ENCODE data around the gene UCN. TPM values are rescaled to one million over a fixed set of nuclear protein-coding genes. Genes with fewer than 3 reads are reported as not detected.

UCN gene
- total and polyA plus RNA-seq, 4 donors = 0.79 to 4.6 (median 3.3) TPM

DNA sequence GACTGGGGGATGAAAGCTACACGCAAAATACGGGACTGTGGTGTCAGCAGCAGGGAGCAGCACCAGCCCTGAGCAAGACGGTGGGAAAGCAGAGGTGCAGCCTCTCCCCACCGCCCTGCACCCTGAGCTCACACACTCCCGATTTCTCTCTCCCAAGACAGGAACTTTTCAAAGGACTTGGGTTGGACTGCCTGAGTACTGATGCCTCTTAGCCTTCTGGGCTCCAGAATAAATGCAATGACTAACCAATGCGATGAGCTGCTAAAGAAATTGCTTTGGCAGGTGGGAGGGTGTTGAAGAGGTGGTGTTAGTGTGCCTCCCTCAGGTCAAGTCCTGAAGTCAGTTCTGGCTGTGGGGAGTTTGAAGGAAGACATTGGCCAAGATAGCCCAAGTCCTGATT lies 16.4 kb downstream of the UCN start:
- no peaks in the 10 kb centered on the region for H3K4me1 ChIP-seq (ENCODE audit: control insufficient read depth, insufficient read depth, low read length)
- H3K4me3 ChIP-seq (ENCODE audit: low read depth, low read length) = no peak overlapping the region
- H3K36me3 ChIP-seq (ENCODE audit: control insufficient read depth, insufficient read depth, low read length) = no peaks in the 10 kb centered on the region
- H3K27me3 ChIP-seq (ENCODE audit: control insufficient read depth, insufficient read depth, low read length) = peaks cover 12% of the 10 kb centered on the region
- H3K27ac ChIP-seq (ENCODE audit: low read depth, low read length) = no peak overlapping the region
- no peaks in the 10 kb centered on the region for H3K9me3 ChIP-seq (ENCODE audit: control insufficient read depth, insufficient read depth, low read length)
- WGBS (ENCODE audit: insufficient coverage) = 18% methylated on average over 5 of the region's 6 CpGs
- DNase-seq (ENCODE audit: low read depth in 4 of 6, low spot score in 6 of 6) = no peak

DNA sequence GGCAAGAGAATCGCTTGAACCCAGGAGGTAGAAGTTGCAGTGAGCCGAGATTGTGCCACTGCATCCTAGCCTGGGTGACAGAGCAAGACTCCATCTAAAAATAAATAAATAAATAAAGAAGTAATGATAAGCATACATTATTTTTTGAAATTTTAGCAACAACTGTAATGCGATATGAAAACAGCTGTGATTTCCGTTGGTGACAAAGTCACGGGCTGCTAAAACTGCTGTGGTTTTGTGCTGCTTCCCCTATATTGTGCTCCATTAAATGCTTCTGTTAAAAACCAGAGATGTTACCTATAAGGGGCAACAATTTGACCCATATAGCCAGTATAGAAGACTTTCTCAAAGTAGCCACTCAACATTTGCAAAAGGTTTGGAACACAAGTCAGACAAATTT lies 17.7 kb downstream of the UCN start:
- Histone ChIP-seq H3K27me3 (ENCODE audit: control insufficient read depth, insufficient read depth, low read length) (peaks cover 11% of the 10 kb centered on the region), H3K4me1 (ENCODE audit: control insufficient read depth, insufficient read depth, low read length) (no peaks in the 10 kb centered on the region), H3K4me3 (ENCODE audit: low read depth, low read length) (no peak overlapping the region), H3K36me3 (ENCODE audit: control insufficient read depth, insufficient read depth, low read length) (no peaks in the 10 kb centered on the region), H3K27ac (ENCODE audit: low read depth, low read length) (no peak overlapping the region), H3K9me3 (ENCODE audit: control insufficient read depth, insufficient read depth, low read length) (no peaks in the 10 kb centered on the region)
- 90% methylated on average over 2 of the region's 5 CpGs for WGBS (ENCODE audit: insufficient coverage)
- no peak for DNase-seq (ENCODE audit: low read depth in 4 of 6, low spot score in 6 of 6)

DNA sequence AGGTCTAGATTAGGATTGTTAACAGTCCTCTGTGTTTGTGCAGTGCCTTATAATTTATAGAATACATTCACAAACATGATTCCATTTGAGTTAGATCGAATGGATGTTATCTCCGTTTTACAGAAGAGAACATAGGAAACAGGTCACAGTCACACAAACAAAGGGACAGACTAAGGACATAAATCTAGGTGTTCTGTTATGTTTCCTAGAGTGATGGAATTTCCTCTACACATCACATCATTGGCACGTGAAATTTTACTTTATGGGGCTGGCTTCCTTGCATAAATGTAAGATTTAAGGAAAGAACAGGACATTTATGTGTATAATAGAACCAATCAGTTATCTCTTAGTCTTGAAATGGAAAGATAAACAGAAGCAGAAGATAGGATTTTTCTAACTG lies 19.6 kb downstream of the UCN start:
- no peak for DNase-seq (ENCODE audit: low read depth in 4 of 6, low spot score in 6 of 6)
- WGBS (ENCODE audit: insufficient coverage) = no CpG with 5 or more reads among the region's 3 CpGs
- no peak overlapping the region for H3K4me3 ChIP-seq (ENCODE audit: low read depth, low read length)
- H3K36me3 ChIP-seq (ENCODE audit: control insufficient read depth, insufficient read depth, low read length) = no peaks in the 10 kb centered on the region
- no peaks in the 10 kb centered on the region for H3K9me3 ChIP-seq (ENCODE audit: control insufficient read depth, insufficient read depth, low read length)
- no peak overlapping the region for H3K27ac ChIP-seq (ENCODE audit: low read depth, low read length)
- H3K4me1 ChIP-seq (ENCODE audit: control insufficient read depth, insufficient read depth, low read length) = no peaks in the 10 kb centered on the region
- peaks cover 15% of the 10 kb centered on the region for H3K27me3 ChIP-seq (ENCODE audit: control insufficient read depth, insufficient read depth, low read length)

DNA sequence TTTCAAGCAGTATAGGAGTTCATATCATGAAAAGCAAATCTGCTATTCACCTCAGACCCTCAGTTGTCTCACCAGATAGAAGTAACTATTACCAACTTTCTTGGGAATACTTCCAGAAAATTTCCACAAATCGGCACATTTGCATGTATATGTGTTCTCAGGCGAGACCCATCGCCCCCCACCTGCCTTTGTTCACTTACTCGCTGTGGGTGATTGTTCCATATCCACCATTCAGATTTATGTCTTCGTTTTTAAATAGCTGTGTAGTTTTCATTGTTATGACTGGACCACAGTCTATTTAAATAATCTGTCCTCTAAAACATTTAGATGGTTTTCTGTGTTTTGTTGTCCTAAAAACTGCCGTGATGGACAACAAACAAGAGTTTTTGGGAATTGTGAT lies 22.8 kb downstream of the UCN start:
- peaks cover 15% of the 10 kb centered on the region for H3K27me3 ChIP-seq (ENCODE audit: control insufficient read depth, insufficient read depth, low read length)
- H3K9me3 ChIP-seq (ENCODE audit: control insufficient read depth, insufficient read depth, low read length) = no peaks in the 10 kb centered on the region
- no peak overlapping the region for H3K27ac ChIP-seq (ENCODE audit: low read depth, low read length)
- peaks cover 8% of the 10 kb centered on the region for H3K4me1 ChIP-seq (ENCODE audit: control insufficient read depth, insufficient read depth, low read length)
- H3K36me3 ChIP-seq (ENCODE audit: control insufficient read depth, insufficient read depth, low read length) = no peaks in the 10 kb centered on the region
- no peak for DNase-seq (ENCODE audit: low read depth in 4 of 6, low spot score in 6 of 6)
- WGBS (ENCODE audit: insufficient coverage) = 75% methylated on average over 1 of the region's 6 CpGs
- no peak overlapping the region for H3K4me3 ChIP-seq (ENCODE audit: low read depth, low read length)

DNA sequence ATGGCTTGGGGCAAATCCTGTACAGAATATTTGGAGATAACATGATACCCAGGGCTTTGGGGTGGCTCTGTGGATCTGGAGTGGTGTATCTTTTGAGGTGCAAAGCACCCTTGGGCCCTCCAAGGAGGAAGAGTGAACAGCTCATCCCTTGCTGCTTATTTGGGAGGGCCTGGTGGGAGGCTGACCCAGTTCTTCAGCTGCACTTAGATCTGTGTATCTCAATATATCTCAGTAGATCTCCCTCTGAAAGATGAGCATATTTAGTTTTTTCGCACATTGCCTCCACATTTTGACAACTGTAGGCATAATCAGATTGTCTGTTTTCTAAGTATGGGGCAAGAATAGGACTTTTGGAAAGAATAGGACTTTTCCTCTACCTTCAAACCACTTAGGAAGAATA lies 23.2 kb downstream of the UCN start:
- WGBS (ENCODE audit: insufficient coverage) = no CpG with 5 or more reads among the region's 1 CpG
- no peak overlapping the region for H3K4me3 ChIP-seq (ENCODE audit: low read depth, low read length)
- peaks cover 8% of the 10 kb centered on the region for H3K4me1 ChIP-seq (ENCODE audit: control insufficient read depth, insufficient read depth, low read length)
- no peak for DNase-seq (ENCODE audit: low read depth in 4 of 6, low spot score in 6 of 6)
- H3K27ac ChIP-seq (ENCODE audit: low read depth, low read length) = no peak overlapping the region
- H3K27me3 ChIP-seq (ENCODE audit: control insufficient read depth, insufficient read depth, low read length) = peaks cover 15% of the 10 kb centered on the region
- H3K36me3 ChIP-seq (ENCODE audit: control insufficient read depth, insufficient read depth, low read length) = no peaks in the 10 kb centered on the region
- no peaks in the 10 kb centered on the region for H3K9me3 ChIP-seq (ENCODE audit: control insufficient read depth, insufficient read depth, low read length)

DNA sequence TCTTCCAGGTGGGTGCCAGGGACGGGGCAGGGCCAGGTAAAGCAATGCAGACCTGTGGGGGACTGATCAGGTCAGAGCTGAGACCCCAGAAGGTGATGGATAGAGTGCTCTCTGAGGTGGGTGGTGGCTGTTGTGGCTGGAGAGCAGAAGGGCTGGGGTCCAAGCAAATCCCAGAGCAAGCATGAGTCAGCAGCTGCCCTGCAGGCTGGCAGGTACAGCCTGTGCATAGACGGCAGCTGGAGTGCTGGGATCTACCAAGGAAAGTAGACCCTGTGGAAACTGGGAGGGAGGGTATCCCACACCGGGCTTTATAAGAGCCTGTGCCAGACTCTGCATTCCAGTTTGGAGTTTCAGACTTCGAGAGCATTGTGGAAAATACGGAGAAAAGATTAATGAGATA lies 25.4 kb downstream of the UCN start:
- DNase-seq (ENCODE audit: low read depth in 4 of 6, low spot score in 6 of 6) = no peak
- Histone ChIP-seq H3K4me3 (ENCODE audit: low read depth, low read length) (no peak overlapping the region), H3K36me3 (ENCODE audit: control insufficient read depth, insufficient read depth, low read length) (no peaks in the 10 kb centered on the region), H3K27me3 (ENCODE audit: control insufficient read depth, insufficient read depth, low read length) (peaks cover 16% of the 10 kb centered on the region), H3K4me1 (ENCODE audit: control insufficient read depth, insufficient read depth, low read length) (peaks cover 8% of the 10 kb centered on the region), H3K9me3 (ENCODE audit: control insufficient read depth, insufficient read depth, low read length) (no peaks in the 10 kb centered on the region), H3K27ac (ENCODE audit: low read depth, low read length) (no peak overlapping the region)
- WGBS (ENCODE audit: insufficient coverage) = 23% methylated on average over 2 of the region's 5 CpGs

DNA sequence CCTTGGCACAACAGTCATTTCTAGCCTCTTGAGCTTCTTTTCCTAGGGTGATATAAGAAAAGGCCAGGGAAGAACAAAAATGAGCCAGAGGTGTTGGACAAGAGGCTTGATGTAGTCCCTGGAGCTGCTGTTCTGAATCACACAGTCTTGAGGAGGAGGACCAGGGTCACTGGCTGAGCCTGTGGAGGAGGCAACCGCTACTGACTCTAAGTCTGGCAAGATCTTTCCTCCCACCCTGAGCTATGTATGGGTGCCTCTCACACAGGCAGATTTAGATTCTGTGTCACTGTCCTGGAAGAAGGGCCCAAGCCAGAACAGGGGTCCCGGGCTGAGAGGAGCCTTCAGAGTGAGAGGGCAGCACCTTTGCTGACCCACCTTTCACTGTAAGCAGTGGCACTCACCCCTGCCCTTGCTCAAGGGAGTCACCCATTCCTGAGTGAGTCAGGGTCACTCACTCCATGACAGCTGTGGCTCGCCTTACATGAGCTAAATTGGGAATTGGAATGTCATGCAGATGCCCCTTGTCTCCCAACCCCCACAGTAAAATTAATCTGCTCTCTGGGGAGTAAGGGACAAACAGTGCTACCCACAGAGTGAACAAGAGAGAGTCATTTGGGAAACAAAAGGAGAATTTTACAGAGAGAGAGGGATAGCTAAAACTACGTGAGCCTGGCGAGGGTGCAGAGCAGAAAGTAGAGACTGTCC lies 26.2 kb downstream of the UCN start, which contains the start of gene TRIM54:
Gene TRIM54 (plus strand): TSS at position 575 of the 705 bp plus-strand sequence. CDS start 303 bp downstream, outside the sequence.
- Histone ChIP-seq H3K4me1 (ENCODE audit: control insufficient read depth, insufficient read depth, low read length) (peaks cover 8% of the 10 kb centered on the region), H3K27ac (ENCODE audit: low read depth, low read length) (no peak within 1 kb of the TSS), H3K27me3 (ENCODE audit: control insufficient read depth, insufficient read depth, low read length) (peaks cover 16% of the 10 kb centered on the region), H3K4me3 (ENCODE audit: low read depth, low read length) (no peak within 1 kb of the TSS), H3K9me3 (ENCODE audit: control insufficient read depth, insufficient read depth, low read length) (no peaks in the 10 kb centered on the region), H3K36me3 (ENCODE audit: control insufficient read depth, insufficient read depth, low read length) (no peaks in the 10 kb centered on the region)
- 55% methylated on average over 4 of the region's 5 CpGs for WGBS (ENCODE audit: insufficient coverage)
- no peak for DNase-seq (ENCODE audit: low read depth in 4 of 6, low spot score in 6 of 6)

DNA sequence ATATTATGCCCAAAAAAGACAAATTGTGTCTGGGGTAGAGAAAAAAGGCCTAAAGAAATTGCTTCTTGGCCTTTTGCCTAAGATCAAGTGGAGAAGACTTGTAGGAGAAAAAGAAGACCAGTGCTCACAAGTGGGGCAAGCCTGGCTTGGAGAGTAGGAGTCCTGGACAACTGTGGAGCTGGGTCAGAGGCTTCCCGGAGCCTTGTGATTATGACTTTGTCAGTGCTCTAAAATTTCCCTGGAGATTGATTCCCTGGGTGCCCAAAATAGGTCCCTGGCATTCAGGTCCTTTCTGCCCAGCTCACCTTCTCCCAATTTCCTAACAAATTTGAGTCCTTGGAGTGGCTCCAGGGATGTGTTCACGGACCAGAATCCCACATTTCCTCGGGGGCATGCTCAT lies 26.8 kb downstream of the UCN start:
- 74% methylated on average over 3 of the region's 3 CpGs for WGBS (ENCODE audit: insufficient coverage)
- H3K27me3 ChIP-seq (ENCODE audit: control insufficient read depth, insufficient read depth, low read length) = peaks cover 16% of the 10 kb centered on the region

DNA sequence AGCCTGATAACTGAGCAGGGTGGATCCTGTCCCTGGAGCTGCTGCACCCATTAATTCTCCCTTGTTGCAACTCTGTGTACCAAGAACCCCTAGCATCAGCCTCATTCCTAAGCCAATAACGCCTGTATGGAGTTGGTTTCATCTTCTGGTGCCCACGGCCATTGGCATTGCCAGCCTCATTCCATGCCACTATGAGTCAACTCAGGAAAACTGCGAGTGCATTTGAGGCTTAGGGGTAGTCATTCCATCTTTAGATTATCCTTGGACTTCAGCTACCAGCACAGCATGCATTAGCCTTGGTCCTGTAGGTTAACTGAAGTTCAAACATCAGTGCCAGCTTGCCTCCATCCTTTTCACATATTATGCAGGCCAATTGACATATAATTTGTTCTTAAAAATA lies 27.4 kb downstream of the UCN start:
- H3K9me3 ChIP-seq (ENCODE audit: control insufficient read depth, insufficient read depth, low read length) = no peaks in the 10 kb centered on the region
- peaks cover 8% of the 10 kb centered on the region for H3K4me1 ChIP-seq (ENCODE audit: control insufficient read depth, insufficient read depth, low read length)
- no peaks in the 10 kb centered on the region for H3K36me3 ChIP-seq (ENCODE audit: control insufficient read depth, insufficient read depth, low read length)
- H3K27me3 ChIP-seq (ENCODE audit: control insufficient read depth, insufficient read depth, low read length) = peaks cover 16% of the 10 kb centered on the region
- H3K4me3 ChIP-seq (ENCODE audit: low read depth, low read length) = no peak overlapping the region
- 40% methylated on average over 1 of the region's 3 CpGs for WGBS (ENCODE audit: insufficient coverage)
- no peak overlapping the region for H3K27ac ChIP-seq (ENCODE audit: low read depth, low read length)
- no peak for DNase-seq (ENCODE audit: low read depth in 4 of 6, low spot score in 6 of 6)

More for the DNA sequence above, 26.8 kb downstream of the UCN start:
- H3K36me3 ChIP-seq (ENCODE audit: control insufficient read depth, insufficient read depth, low read length) = no peaks in the 10 kb centered on the region
- no peaks in the 10 kb centered on the region for H3K9me3 ChIP-seq (ENCODE audit: control insufficient read depth, insufficient read depth, low read length)
- no peak overlapping the region for H3K27ac ChIP-seq (ENCODE audit: low read depth, low read length)
- H3K4me1 ChIP-seq (ENCODE audit: control insufficient read depth, insufficient read depth, low read length) = peaks cover 8% of the 10 kb centered on the region
- DNase-seq (ENCODE audit: low read depth in 4 of 6, low spot score in 6 of 6) = no peak
- no peak overlapping the region for H3K4me3 ChIP-seq (ENCODE audit: low read depth, low read length)

DNA sequence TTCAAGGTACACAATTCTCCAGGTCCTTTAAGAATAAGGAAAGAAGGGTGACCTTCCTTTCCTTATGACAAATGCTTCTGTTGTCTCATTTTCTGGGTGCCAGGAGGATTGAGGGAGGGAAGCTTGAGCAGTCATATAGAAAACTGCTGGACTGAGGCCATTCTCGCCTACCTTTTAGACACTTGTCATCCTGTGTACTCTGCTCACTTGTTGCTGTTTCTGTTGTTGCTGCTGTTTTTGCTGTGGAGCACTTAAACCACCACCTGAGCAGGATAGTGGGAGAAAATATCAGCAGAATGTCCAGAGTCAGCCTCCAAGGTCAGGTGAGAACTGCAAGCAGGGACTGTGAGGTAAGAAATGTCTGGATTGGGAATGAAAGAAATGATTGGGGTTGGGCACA lies 30.2 kb downstream of the UCN start:
- Histone ChIP-seq H3K36me3 (ENCODE audit: control insufficient read depth, insufficient read depth, low read length) (no peaks in the 10 kb centered on the region), H3K9me3 (ENCODE audit: control insufficient read depth, insufficient read depth, low read length) (no peaks in the 10 kb centered on the region), H3K27me3 (ENCODE audit: control insufficient read depth, insufficient read depth, low read length) (peaks cover 13% of the 10 kb centered on the region), H3K4me1 (ENCODE audit: control insufficient read depth, insufficient read depth, low read length) (peaks cover 8% of the 10 kb centered on the region), H3K4me3 (ENCODE audit: low read depth, low read length) (no peak overlapping the region), H3K27ac (ENCODE audit: low read depth, low read length) (no peak overlapping the region)
- no peak for DNase-seq (ENCODE audit: low read depth in 4 of 6, low spot score in 6 of 6)
- WGBS (ENCODE audit: insufficient coverage) = no CpG with 5 or more reads among the region's 1 CpG

Data from spinal cord (tissue), 10 donors.